ENCODE data around the gene IQGAP1.

- no peak for TF ChIP-seq POLR2A (IDR thresholded peaks at IDR 0.05)
- TF ChIP-seq CTCF (IDR thresholded peaks at IDR 0.05): no peak
- TF ChIP-seq POLR2AphosphoS5 (IDR thresholded peaks at IDR 0.05): no peak
Measured at GRCh38 chr15:90481023-90481422, 93.0 kb downstream of the IQGAP1 start.
